Glomerular visceral epithelial cell (primary cell): ENCODE measurements around the gene HEPN1.
A peak's percentile ranks its signal among the peaks of the same experiment; 100 is the strongest.

Experiments
- DNase-seq: peaks from one replicate; pipeline ENCODE4 v3.0.0-alpha.2; 2016; ENCODE audit errors: extremely low spot score

Gene HEPN1

DNA sequence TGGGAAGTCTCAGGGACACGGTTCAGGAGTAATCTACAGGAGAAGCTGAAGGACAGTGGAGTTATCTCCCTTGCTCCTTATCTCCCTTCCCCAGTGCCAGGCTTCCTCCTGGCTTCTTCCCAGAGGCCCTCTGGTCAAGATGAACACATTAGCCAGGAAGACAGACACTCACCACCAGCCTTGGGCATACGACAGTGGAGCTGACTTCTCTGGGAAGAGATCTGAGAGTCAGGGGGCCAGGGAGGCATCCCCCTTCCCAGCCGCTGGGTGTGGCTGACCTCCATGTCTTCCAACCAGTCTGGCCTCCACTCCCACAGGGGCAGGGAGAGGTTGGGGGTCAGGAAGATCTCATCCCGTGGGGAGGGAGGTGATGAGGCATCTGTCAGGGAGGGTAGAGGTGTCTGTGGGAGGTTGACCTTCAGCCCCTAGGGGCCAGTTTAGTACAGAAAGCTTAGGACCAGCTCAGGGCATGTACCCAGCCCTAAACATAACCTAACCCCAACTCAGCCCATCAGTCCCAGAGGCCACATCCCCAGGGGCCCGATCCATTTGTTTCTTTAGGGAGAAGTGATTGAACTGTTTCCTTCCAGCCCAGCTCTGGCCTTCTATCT, 34.1 kb upstream of the HEPN1 start:
- no peak for DNase-seq

- no peak for DNase-seq
These were observed 32.6 kb upstream of the HEPN1 start for GRCh38 chr11:124886476-124886875.

DNA sequence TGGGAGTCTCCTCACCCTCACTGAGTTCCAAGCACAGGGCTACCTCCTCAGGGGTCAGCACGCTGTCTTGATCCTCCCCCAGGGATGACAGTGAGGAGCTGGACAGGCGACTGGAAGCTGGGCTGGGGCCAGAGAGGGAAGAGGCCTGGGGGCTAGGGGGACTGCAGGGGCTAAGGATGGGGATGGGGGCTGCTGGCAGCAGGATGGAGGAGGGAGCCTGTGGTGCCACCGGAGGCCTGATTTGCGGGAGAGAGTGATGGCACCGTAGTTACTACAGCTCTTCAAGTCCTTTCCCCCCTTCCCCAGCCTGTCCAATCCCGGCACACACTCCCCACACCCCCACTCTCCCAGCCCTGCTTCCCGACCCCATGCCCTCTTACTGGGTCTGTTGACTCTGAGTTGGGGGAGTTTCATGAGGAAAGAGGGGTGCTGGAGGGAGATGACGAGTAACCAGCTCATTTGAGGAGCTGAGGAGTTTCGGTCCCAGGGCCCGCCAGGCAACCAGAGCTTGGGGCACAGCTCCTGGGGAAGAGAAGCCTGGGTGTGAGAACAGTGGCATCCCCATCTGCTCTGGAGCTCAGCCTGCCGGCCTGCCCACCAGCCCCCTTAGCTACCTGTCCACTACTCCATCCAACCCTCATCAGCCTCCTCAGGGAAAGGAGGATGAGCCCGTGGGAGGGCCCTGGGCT, 31.9 kb upstream of the HEPN1 start:
- no peak for DNase-seq

- DNase-seq = no peak
These were observed 31.4 kb upstream of the HEPN1 start for GRCh38 chr11:124887667-124888013.

DNA sequence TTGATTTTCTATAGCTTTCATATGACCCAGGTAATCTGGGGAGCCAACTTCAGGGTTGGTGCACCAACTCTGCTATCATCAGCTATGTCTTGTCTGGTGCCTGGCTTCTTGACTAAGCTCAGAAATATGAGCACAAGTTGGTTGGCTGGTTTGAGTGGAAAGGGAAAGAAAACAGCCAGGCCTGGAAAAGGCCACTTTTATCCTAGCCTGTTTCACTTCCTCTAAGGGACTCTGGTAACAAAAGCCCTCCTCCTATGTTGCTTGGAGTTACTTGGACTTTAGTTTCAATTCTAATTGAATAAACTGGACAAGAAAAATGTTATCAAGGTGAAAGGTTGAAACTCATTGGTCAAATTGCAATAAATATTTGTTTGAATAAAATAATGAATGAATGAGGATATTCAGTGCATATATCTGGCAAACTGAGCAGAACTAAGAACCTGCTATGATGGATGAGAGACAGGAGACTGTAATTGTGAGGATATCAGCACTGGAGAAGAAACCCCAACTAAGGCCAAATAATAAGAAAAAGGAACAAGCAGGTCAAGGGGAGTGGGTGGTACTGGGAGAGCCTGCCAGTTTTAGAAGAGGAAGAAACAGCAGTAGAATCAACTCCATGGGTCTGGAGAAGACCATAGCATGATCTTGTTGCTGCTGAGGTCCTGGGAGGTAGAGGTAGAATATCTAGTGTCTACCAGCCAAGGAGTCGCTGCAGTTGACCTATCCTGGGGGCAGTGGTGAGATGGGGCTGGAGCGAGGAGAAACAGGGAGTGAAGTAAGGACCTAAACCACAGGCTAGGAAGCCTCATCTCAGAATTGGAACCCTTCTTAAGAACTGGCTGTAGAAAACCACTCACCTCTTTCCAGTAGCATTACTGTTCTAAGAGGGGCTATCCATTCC, 29.6 kb upstream of the HEPN1 start:
- DNase-seq = no peak

- no peak for DNase-seq
These were observed 28.9 kb upstream of the HEPN1 start for GRCh38 chr11:124890151-124890550.

GRCh38 chr11:124890683-124891372, 28.2 kb upstream of the HEPN1 start:
- DNase-seq = no peak

GRCh38 chr11:124891373-124891861, 27.6 kb upstream of the HEPN1 start:
- no peak for DNase-seq

DNA sequence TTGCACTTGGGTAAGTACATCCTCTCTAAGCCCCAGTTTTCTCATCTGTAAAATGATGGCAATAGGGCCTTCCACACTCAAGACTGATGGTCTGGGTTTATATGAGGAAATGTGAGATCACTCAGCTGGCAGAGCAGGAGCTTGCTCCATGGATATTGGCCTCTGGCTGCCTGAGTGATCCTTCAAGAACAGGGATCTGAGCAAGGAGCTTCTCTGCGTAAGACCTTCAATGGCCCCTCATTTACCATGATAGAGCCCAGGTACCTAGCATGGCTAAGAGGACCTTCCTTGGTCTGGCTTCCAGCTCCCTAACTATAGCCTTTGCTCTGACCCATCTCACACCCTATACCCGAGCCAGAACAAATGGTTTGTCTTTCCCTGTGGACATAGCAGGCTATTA, 26.9 kb upstream of the HEPN1 start:
- no peak for DNase-seq

- DNase-seq = no peak
These were observed 26.1 kb upstream of the HEPN1 start for GRCh38 chr11:124892750-124893454.

GRCh38 chr11:124893781-124894401, 25.2 kb upstream of the HEPN1 start:
- no peak for DNase-seq

DNA sequence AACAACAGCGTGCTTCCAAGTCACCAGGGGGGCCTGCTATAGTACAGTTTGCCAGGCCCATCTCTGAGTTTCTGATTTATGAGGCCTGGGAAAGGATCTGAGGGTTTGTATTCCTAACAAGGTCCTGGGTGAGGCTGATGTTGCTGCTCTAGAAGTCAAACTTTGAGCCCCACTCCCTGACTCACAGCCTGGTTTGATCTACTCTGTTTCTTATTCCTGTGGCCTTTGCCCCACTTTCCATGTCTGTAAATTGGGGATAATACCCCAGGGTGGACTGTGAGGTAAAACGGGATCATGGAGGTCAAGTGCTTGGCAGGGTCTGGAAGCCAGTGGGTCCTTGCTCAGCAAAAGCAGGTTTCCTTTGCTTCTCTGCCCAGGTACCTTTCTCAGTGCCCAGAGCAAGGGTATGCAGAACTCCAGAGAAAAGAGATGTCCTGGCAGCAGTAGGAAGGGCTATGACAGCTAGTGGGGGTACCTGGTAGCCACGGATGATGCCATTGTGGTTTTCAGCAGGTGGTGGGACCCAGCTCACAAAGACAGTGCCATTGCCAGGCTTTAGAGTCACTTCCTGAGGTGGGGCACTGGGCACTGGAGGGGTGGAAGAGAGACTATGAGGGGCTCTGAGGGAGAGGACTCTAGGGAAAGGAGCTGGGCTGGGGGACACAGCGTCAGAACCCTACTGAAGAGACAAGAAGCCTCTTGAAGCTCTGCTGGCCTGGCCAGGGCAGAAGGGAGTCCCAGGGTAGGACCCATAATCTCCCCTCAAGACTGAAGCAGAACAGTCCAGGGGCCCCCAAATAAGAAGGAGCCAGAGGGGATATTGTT, 24.2 kb upstream of the HEPN1 start:
- no peak for DNase-seq

DNA sequence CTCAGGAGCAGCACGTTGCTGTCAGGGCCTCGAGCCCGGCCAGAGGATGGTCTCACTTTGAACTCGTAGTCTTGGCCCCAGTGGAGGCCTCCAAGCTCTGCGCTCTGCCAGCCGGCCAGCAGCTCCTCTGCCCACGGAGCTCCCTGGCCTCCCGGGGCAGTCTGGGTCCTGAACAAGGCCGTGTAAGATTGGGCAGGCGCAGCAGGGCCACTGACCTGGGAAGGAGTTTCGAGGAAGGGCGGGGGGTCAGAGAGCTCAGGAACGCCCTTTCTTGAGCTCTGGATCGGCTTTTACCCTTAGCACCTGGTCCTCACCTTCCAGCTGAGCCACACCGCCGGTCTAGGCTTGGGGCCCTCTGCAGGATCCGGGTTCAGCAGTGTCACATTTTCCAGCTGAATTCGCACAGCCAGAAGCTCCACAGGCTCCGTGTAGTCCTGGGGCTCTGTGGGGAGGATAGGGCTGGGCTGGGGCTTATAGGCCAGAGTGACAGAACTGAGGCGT, 23.5 kb upstream of the HEPN1 start:
- DNase-seq = no peak

DNA sequence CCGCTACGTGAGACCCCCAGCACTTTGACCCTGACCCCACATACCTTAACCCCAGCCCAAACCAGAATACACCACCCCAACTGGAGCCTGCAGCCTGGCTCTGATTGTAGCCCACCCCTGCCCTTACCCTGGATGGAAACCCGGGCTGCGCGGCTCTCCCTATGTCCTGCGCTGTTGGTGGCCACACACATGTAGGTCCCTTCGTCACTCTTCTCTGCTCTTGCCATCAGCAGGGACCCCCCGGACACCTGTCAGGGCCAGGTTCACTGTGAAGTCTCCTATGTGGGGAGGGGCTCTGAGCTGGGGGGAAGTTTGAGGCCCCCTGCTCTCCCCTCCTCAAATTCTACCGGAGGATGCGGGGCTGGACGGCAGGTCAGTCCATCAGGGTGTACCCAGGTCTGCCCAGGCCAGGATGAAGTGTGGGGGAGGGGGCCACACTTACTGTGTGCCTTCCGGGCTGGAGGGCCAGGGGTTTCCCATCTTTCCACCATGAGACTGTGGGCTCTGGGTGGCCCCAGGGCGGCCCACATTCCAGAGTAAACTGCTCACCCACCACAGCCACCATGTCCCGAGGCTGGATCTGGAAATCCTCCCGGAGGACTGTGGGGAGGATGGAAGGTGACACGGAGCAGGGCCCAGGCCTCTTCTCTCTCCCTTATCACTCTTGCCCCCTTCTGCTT, 22.8 kb upstream of the HEPN1 start:
- peak; percentile 53 for DNase-seq

- no peak for DNase-seq
These were observed 22.1 kb upstream of the HEPN1 start for GRCh38 chr11:124896821-124897391.

- DNase-seq = no peak
These were observed 21.3 kb upstream of the HEPN1 start, which contains the start of gene ROBO4 for GRCh38 chr11:124897674-124898262. Gene ROBO4, minus strand, starts transcription at chr11:124897865. Its CDS starts 70 bp downstream, at chr11:124897795.

- DNase-seq = peak; percentile 77
These were observed 20.8 kb upstream of the HEPN1 start for GRCh38 chr11:124898263-124898680.

DNA sequence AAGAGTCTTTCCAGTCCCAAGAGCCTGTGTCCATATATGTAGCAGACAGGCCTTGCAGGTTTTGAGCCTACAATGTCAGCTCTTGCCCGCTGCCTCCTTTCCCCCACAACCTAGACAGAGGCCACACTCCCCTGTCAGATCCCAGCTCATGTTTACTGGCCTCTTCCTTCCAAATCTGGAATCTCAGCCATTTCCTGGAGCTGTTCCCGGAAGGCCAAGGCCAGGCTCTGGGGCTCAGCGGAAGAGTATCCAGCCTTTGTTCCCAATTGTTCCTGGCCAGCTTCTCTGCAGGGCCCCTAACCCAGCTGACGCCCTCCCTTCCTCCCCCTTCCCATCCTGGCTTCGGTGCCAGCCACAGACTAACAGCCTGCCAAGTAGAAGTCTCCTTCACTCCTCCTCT, 20.3 kb upstream of the HEPN1 start:
- no peak for DNase-seq
